CD4-positive, alpha-beta T cell treated with Interleukin-4 for 4 hours (primary cell): Measurements from ENCODE around the gene CHST14.

Source experiments
- DNase-seq: peaks from one replicate; pipeline ENCODE4 v3.0.0-alpha.2; 2020

The CHST14 gene

DNA sequence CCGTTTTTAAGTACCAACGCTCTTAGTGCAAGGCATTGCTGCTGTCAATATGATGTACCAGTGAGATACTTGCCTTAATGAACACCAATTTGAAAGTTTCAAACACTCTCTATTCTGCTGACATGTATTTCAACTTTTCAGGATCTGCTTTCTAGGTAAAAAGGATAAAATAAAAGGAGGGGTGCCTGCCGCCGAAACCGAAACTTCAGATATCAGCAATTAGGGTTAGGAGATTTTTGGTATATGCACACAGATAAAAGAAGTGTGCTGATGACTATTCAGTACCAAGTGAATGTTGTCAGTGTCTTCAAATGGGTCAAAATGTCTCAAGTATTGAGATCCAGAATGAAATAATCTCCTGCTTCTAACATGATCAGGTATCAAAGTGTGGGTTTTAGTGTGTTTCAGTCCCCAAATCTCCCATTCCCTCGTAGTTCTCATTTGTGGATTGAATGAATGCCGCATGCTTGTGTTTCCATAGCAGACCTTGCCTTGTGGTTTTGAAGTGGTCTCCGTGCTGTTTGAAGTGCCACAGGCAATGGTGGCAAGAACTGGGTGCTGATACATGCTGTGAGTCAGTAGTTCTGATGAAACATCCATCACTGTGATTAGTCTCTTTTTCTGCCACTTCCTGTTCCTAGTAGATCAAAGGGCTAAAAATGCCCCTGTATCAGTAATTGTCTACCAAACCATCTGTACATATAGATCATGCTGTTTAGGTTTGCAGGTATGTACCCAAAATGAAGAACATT is 22.5 kb downstream of the CHST14 start:
- DNase-seq, result peak; percentile 87

DNA sequence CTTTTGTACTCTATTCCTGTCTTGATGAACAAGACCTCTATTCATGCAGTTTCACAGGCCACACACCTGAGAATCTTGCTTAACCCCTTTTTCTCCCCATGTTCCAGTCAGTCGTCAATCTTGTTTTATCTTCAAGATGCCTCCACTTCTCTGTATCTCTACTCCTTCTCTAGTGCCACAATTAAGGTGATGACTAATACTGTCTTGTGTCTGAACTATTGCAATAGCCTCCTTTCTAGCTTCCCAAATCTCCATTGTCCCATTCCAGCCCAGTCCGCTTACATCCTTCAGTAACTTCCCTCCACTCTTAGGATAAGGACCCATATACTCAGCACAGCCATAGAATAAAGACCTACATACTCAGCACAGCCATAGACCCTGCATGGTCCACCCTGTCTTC is 24.7 kb downstream of the CHST14 start:
- no peak for DNase-seq

DNA sequence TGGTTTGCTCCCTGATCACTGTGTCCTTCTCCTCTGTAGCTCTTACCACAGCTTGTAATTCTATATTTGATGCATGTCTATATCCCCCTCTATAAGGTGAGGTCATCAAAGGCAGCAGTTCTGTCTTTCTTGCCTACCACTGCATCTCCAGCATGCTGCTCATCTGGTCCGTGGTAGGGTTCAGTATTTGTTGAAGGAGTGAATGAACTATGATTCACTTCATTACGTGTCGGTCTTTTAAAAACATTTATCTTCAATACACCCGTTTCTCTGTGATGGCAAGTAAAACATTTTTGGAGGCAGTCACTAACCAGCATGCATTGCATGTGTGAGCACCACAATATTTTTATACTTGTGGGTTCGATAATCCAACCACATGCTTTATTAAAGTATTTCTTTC is 27.6 kb downstream of the CHST14 start:
- DNase-seq, result no peak

DNA sequence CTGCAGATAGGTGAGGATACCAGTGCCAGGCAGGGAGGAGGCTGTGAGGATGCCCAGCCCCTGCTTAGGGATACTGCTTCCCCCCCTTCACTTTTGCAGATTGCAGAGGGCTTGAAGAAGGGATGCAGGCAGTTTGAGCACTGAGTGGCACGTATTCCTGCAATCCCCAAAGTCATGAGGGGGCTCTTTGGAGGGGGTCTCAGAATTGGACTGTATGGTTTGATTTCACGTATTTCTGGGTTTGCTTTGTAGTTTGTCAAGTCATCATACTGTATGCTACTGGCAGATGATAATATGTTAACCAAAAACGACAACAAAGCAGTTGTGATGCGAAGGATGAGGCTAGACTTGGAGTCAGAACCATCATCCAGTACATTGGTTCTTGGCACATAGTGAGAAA is 28.1 kb downstream of the CHST14 start:
- no peak for DNase-seq

DNA sequence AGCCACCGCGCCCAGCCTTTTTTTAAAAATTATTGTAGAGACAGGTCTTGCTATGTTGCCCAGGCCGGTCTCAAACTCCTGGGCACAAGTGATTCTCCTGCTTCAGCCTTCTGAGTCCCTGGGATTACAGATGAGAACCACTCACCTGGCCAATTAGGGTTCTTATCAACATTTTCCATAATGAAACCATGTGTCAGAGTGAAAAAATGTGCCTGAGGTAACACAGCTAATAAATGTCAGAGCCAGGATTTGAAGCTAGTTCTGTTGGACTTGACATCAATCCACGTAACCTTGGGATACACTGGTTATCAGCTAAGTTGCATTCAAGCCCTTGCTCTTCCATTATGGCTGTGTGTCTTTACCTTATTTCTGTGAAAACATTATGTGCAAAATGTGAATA is 29.1 kb downstream of the CHST14 start:
- no peak for DNase-seq

DNA sequence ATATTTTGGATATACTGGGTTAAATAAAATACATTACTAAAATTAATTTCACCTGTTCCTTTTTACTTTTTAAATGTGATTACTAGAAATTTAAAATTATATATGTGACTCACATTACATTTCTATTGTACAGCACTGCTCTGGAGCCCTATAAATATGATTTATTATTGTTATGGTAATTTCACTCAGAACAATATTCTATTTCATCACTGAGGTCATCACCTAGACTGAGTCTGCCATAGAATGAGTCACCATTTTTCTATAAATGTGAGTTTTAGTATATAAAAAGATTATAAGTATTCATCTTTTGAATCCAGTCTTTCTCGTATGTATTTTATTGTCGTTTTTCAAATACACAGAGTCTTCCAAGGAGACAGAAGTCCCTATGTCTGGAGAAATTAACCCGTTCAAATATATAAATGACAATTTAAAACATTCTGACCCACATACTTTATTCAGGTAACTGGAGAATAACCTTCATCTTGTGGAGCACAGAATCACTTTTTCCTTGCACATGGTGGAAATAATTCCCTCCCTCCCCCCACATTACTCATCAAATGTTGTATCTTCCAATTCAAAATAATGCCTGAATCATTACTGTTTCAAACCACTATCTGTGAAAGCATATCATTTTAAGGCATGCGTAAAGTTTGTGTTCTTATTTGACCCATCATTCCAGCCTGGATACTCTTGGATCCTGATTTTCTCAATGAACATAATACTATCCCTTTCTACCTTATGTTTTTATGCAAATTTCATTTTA is 30.0 kb downstream of the CHST14 start:
- DNase-seq, result no peak

DNA sequence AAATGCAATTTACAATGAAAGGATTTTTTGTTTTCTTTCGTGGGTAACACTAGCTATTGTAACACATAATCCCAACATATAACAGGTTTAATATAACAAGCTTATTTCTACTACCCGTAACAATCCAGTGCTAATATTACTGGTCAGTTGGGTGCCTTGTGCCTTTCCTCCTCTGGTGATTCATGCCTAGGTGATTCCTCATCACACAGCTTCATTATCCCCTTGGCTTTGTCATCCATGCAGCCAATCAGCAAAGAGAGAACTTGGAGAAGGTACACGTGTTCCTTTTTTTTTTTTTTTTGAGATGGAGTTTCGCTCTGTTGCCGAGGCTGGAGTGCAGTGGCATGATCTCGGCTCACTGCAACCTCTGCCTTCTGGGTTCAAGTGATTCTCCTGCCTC is 30.7 kb downstream of the CHST14 start:
- DNase-seq, result no peak

DNA sequence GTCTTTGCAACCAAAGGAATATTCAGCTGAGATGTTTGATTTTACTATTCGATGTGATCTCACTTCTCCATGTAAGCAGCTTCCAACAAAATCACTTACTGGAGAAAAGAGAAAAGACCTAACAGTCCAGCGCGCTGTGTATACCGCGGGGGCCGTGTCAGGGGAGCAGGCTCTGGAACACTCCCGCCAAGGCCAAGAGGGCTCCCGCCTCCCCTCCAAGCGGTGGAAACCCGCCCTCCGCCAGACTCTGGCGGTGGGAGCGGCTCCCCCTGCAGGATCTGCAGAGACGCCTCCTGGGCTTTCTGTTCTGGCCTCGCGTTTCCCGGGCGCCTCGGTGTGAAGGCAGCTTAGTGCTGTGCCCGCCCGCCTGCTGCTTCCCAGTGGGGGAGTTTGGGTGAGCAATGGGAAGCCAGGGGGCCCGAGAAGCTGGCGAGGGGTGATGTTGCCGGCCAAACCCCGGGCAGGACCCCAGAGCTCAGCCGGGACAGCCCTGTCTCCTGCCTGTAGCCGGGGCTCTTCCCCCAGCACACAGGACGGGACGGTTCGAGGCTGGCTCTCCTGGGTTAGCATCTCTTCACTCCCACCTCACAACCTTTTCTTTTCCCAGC is 36.3 kb downstream of the CHST14 start:
- DNase-seq, result peak; percentile 53

DNA sequence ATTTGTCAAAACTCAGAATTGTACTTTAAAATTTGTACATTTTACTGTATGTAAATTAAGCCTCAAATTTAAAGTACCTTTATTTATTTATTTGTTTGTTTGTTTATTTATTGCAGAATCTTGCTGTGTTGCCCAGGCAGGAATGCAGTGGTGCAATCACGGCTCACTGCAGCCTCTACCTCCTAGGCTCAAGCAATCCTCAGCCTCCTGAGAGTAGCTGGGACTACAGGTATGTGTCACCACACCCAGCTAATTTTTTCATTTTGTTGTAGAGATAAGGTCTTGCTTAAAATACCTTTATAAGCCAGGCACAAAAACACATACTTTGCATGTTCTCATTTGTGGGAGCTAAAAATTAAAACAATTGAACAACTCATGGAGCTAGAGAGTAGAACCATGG is 37.4 kb downstream of the CHST14 start:
- DNase-seq, result no peak

DNA sequence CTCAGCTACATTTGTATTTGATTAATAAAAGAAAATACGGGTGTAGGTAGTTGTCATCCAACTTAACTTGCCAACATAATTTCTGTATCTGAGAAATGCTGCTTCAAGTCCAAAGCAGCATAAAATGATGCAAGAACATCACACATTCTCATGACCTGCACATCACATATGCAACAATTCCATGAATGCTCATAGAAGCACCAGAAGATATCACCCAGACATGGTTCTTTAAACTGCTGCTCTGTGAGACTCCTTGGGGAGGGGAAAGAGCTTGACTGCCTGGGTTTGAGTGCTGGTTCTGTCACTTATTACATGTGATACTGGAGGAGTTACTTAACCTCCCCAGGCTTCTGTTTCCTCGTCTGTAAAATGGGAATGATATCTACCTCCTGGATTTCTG is 39.4 kb downstream of the CHST14 start:
- DNase-seq, result no peak

DNA sequence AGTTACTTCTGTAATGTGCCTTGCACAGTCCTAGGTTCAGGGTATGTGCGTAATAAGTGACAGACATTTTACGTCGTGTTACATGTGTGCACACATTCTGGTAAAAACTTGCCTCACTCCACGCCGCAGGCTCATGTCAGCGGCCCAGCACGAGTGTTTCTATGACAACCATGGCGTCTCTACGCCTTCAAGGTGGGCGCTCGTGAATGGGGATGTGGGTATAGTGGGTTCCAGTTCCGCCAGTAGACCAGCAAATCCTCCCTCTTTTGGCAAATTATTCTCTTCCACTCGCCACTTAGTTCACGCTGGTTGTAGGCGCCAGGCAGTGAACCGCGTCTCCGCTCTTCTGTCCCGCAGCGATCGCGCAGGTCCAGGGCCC is 40.3 kb downstream of the CHST14 start:
- no peak for DNase-seq

DNA sequence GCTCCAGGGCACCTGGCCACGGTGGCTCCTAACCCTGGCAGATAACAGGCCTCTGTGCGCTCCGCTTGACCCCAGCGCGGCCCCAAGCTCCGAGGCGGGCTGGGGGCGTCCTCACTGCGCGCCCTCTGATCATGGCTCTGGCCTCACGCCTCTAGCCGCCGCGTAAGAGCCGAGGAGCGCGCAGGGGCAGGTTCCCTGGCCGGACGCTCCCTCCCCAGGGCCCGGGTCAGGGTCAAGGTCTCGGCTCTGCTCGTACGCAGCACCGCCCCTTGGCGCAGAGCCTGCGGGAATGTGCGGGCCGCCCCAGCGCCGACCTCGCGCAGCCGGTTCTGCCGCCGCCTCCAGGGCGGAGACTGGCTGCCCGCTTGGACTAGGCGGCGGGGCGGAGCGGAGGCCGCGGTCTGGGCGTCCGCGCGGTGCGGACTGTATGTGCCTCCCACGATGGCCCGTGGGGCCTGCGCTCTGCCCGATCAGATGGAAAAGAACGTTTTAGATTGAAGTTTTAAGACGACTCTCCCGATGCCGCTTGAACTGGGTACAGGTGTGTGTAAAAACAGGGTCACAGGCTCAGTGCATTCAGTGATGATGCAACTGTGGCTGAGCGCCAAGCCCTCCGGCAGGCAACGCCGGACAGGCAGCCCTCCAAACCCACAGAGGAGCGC is 40.8 kb downstream of the CHST14 start:
- no peak for DNase-seq

DNA sequence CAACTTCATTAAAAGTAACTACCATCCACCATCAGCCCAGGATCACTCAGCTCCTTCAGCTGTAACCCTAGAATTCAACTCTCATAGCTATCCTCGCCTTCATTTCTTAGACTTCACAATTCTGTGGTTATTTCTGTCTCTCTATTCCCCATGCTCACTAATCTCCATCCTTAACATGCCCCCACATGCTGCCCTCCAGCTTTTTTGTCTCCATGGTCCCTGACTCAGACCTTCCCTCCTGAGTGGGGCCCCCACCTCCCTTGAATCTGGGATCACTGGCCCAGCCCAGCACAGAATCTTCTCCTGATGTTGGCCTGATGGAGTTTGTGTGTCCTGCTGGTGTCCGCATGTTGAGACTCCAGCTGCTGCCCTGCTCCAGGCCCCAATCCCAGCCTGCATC is 41.7 kb downstream of the CHST14 start:
- no peak for DNase-seq

DNA sequence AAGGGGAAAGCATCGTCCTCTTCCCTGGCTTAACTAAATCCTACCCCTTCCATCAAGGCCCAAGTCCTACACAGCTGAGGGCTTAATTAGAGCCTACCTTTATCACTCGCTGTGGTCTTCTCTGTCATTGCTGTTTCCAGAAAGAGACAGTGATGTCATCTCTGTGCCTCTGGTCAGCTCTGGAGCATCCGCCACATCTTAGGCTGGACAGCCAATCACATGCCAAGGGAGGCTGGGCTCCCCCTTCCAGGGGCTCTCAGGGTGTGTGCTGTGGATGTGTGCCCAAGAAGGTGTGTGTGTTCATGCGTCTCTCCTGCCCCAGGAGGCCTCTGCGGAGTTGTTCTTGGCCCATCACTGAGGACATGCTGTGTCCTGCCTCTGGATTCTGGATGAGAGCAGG is 42.8 kb downstream of the CHST14 start:
- no peak for DNase-seq

DNA sequence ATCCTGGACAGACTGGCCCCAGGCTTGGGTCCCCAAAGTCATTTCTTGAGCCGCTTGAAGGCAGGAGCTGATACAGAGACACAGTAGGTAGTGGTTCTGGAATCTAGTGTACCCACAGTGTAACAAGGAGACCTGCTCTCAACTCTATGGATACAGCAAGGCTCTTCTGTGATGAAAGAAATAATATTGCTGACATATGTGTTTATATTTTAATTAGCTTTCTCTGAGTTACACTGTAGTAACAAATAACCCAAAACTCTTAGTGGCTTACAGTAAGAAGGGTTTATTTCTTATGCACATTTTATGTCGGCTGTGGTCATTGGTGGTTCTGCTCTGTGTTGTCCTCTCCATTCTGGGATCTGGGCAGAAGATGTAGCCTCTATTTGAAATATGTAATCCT is 45.5 kb downstream of the CHST14 start:
- no peak for DNase-seq
